Measurements from ENCODE around the gene C1R.

C1R gene

DNA sequence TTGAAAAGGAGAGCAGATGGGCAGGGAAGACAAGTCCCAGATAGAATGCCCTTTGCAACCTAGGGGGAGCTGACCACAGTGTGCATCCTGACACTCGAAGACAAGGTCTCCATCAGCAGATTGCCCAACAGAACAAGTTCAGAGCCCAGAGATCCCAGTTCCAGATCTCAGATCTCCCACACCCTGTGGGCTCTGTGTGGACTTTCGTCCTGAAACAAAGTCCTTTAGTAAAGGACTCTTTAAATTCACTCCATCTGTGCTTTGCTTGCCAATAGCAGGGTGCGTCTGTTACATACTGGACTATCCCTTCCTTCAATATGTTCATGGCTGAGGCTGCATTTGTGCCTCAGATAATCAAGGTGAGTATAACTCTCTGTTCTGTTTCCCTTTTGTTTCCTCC, 25.4 kb upstream of the C1R start:
- H3K79me2 ChIP-seq (ENCODE audit: low read length), result no peaks in the 10 kb centered on the region
- no peaks in the 10 kb centered on the region for H4K20me1 ChIP-seq (ENCODE audit: insufficient read depth, low read length)
- no peaks in the 10 kb centered on the region for H3K9me2 ChIP-seq (replicated peaks; ENCODE audit: insufficient read depth, low read length)
- DNase-seq, result no peak
- H3K4me2 ChIP-seq (ENCODE audit: low read depth, low read length), result no peak overlapping the region
- H3F3A ChIP-seq (ENCODE audit: insufficient read depth, low read length), result no peaks in the 10 kb centered on the region
- H3K4me3 ChIP-seq (ENCODE audit: low read length), result no peak overlapping the region
- H3K4me1 ChIP-seq (ENCODE audit: low read length), result 0 out of 2 replicates have a peak, but pooled peaks cover 8% of the 10 kb centered on the region
- H3K27me3 ChIP-seq (replicated peaks; ENCODE audit: insufficient read depth, low read length), result no peaks in the 10 kb centered on the region
- H3K9ac ChIP-seq (ENCODE audit: low read length), result no peak overlapping the region
- H2AFZ ChIP-seq (ENCODE audit: low read length), result no peak overlapping the region
- no peaks in the 10 kb centered on the region for H3K9me3 ChIP-seq (replicated peaks; ENCODE audit: insufficient read depth, low read length)
- H3K36me3 ChIP-seq (replicated peaks; ENCODE audit: insufficient read depth, low read length), result no peaks in the 10 kb centered on the region
- H3K27ac ChIP-seq (ENCODE audit: low read length), result no peak overlapping the region
- TF ChIP-seq EZH2 (optimal IDR thresholded peaks at IDR 0.05; ENCODE audit: low read depth, low read length) (no peak), EZH2phosphoT487 (IDR thresholded peaks at IDR 0.05; ENCODE audit: low read length) (no peak), CTCF (IDR thresholded peaks at IDR 0.05; ENCODE audit: low read length) (no peak)

DNA sequence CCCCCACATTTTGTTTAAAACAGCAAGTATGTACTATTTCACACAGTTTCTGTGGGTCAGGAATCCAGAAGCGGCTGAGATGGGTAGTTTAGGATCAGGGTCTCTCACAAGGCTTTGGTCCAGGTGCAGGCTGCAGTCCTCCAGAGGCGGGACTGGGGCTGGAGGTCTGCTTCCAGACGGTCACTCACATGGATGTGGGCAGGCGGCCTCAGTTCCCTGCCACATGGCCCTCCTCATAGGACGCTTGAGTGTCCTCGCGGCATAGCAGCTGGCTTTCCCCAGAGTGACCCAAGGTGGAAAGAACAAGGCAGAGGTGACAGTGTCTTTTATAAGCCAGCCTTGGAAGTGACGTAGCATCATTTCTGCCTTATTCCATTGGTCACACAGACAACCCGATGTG, 24.7 kb upstream of the C1R start:
- Histone ChIP-seq H3F3A (ENCODE audit: insufficient read depth, low read length) (no peaks in the 10 kb centered on the region), H4K20me1 (ENCODE audit: insufficient read depth, low read length) (no peaks in the 10 kb centered on the region), H3K36me3 (replicated peaks; ENCODE audit: insufficient read depth, low read length) (no peaks in the 10 kb centered on the region), H3K9me2 (replicated peaks; ENCODE audit: insufficient read depth, low read length) (no peaks in the 10 kb centered on the region), H2AFZ (ENCODE audit: low read length) (no peak overlapping the region), H3K4me2 (ENCODE audit: low read depth, low read length) (no peak overlapping the region), H3K79me2 (ENCODE audit: low read length) (no peaks in the 10 kb centered on the region), H3K27me3 (replicated peaks; ENCODE audit: insufficient read depth, low read length) (no peaks in the 10 kb centered on the region), H3K9ac (ENCODE audit: low read length) (no peak overlapping the region), H3K4me1 (ENCODE audit: low read length) (0 out of 2 replicates have a peak, but pooled peaks cover 9% of the 10 kb centered on the region), H3K27ac (ENCODE audit: low read length) (no peak overlapping the region), H3K4me3 (ENCODE audit: low read length) (no peak overlapping the region), H3K9me3 (replicated peaks; ENCODE audit: insufficient read depth, low read length) (no peaks in the 10 kb centered on the region)
- DNase-seq, result no peak
- TF ChIP-seq EZH2phosphoT487 (IDR thresholded peaks at IDR 0.05; ENCODE audit: low read length) (no peak), CTCF (IDR thresholded peaks at IDR 0.05; ENCODE audit: low read length) (no peak), EZH2 (optimal IDR thresholded peaks at IDR 0.05; ENCODE audit: low read depth, low read length) (no peak)

DNA sequence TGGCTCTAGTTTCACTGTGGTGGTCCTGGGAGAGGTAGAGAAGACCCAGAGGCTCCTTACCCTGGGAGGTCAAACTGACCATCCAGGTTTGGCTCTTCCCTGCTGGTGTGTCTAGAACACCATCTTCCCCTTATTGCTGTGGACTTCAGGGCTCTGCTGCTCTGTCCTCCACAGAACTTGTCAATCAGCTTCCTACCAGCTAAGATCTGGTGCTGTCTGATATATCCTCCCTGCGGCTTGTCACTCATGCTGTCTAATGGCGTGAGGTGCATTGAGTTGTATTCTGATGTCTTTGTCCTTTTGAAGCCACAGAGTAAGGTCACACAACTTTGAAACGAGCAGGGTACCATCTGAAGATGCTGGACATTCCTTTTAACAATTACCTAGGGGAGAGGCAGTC, 24.0 kb upstream of the C1R start:
- Histone ChIP-seq H3K36me3 (replicated peaks; ENCODE audit: insufficient read depth, low read length) (no peaks in the 10 kb centered on the region), H3K9me3 (replicated peaks; ENCODE audit: insufficient read depth, low read length) (no peaks in the 10 kb centered on the region), H3K79me2 (ENCODE audit: low read length) (no peaks in the 10 kb centered on the region), H3F3A (ENCODE audit: insufficient read depth, low read length) (no peaks in the 10 kb centered on the region), H3K27me3 (replicated peaks; ENCODE audit: insufficient read depth, low read length) (no peaks in the 10 kb centered on the region), H4K20me1 (ENCODE audit: insufficient read depth, low read length) (no peaks in the 10 kb centered on the region), H2AFZ (ENCODE audit: low read length) (no peak overlapping the region), H3K4me1 (ENCODE audit: low read length) (0 out of 2 replicates have a peak, but pooled peaks cover 9% of the 10 kb centered on the region), H3K4me2 (ENCODE audit: low read depth, low read length) (no peak overlapping the region), H3K4me3 (ENCODE audit: low read length) (no peak overlapping the region), H3K9me2 (replicated peaks; ENCODE audit: insufficient read depth, low read length) (no peaks in the 10 kb centered on the region), H3K27ac (ENCODE audit: low read length) (no peak overlapping the region), H3K9ac (ENCODE audit: low read length) (no peak overlapping the region)
- no peak for DNase-seq
- TF ChIP-seq EZH2 (optimal IDR thresholded peaks at IDR 0.05; ENCODE audit: low read depth, low read length), result no peak
- TF ChIP-seq EZH2phosphoT487 (IDR thresholded peaks at IDR 0.05; ENCODE audit: low read length), result no peak
- TF ChIP-seq CTCF (IDR thresholded peaks at IDR 0.05; ENCODE audit: low read length), result no peak

Measured in MM.1S (cell line).